ENCODE measurements around the gene GABRB2. TPM values are rescaled to one million over a fixed set of nuclear protein-coding genes. Genes with fewer than 3 reads are reported as not detected.
"Not testable (repeated sequence)": the region's sequence is repeated elsewhere in the genome, so short reads cannot be mapped to it uniquely, and the experiment has no call there.

Gene GABRB2
- not detected in 2 replicates for total RNA-seq (2014; rRNA removed; shearing (Covaris generic))

DNA sequence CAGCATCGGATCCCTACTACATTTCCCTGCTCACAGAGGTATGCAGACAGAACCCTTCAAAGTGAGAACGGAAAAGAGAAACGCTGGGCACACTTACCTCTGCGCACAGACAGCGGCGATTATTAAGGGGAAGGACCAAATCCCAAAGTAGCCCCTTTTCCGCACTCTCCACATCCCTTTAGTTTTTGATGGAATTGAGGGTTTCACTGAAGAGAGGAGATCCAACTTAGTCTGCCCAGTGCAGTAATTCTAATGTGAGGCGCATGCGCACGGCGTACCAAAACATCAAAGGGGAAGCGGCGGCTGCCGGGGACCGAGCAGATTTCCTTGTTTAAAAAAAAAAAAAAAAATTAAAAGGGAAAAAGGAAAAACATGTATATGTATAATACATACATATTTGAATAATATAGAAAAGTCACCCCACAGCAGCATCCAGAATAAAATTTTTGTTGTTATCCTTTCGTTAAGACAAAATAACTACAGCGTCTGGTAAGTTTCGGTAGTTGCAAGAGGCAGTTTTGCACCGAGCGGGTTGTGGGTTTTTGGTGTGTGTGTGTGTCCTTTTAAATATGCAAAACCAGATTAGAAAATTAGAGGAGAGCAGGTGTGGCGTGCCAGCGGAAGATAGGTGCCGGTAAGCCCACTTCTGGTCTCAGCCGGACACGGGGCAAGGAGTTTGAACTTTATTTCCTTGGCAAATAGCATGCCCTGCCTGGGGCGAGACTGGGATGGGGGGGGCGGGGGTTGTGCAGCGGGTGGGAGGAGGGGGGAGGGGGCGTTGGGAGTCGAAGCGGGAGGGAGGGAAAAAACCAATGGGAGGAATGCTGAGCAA, at the start of gene GABRB2:
TSS of gene GABRB2 (minus strand) at position 256 of the 832 bp plus-strand sequence. CDS start at position 174, 82 bp downstream.
- DNase-seq (ENCODE audit: low spot score): no peak

DNA sequence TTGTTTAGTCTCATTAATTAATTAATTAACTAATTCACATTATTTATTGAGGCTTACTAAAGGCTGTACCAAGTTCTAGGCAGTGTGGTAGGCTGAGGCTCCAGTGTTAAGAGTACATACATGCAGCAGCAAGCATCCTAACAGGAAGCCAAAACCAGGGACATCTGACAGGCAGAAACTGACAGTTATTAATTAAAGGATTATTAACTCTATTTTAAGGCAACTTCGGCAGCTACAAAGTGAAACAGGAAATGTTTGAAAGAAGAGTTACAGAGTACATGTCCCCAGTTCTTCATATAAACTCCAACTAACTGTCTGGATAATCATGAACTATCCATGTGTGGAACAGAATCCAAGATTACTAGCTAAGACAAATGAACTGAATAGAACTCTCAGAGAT, 39.3 kb upstream of the GABRB2 start:
- no peak for DNase-seq (ENCODE audit: low spot score)

DNA sequence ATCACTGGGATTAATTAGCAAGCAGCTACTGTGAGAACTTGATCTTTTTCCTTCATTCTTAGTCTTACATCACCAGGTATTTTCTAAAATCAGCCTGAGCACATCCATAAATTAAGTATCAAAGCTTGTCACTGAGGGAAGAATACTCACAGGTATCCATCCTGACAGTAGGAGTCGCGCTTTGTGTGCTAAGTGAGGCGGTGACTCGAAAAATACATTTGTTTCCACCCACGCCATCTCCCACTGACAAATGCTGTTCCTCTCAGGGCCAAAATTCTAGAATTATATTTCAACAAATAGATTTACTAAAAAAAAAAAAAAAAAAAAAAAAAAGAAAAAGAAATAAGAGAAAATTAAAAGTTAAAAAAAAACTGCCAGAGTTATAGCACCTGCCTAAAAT, 34.1 kb upstream of the GABRB2 start:
- no peak for DNase-seq (ENCODE audit: low spot score)

DNA sequence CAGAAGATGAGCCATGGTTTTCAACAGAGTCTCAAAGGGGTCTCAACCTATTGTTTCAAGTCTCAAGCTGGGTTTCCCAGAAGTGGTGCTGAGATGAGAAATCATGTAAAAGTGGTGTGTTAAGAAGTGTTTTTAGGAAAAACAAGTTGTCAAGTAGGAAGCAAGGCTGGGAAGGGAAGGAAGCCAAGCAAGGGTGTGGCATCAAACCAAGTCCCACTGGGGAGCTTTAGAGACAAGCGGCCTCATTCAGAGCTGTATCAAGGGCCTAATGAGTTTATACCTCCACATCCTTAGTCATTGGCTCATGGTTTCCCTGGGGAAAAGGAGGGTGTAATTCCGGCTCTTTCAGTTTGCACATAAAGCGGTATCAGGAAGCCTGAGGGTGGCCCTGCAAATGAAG, 26.4 kb upstream of the GABRB2 start:
- DNase-seq (ENCODE audit: low spot score): no peak

DNA sequence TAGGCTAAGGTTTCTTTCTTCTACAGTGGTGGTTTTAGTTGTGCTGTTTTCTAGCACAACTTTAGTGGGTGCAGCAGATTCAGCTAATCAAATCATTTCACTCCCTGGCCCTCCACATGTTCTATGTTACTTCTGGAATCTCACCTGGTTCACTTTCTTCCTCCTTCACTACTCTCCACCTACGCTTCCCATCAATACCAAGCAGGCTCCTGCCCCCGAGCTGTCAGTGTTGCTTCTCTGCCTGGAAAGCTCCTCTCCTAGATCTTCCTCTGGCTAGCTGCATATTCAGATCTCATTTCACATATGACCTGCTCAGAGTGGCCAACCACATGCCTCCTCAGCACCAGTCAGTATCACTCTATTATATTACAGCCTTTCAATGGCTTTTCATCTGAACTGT, 19.6 kb upstream of the GABRB2 start:
- no peak for DNase-seq (ENCODE audit: low spot score)

DNA sequence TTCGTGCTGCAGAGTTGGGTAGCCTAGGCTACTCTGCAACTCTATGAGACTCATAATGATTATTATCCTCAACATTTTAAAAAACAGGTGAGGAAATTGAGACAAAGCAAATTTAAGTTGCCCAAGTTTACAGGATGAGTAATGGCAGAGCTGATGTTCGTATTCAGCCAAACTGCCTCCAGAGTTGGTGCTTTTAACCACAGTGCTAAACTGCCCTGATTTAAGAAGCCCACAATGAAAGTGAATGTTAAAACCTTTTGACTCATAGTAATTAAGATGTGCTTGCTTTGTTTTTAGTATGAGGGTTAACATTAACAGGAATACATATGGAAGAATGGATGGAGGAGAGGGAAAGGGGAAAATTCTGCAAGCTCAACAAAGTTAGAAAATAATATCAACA, 15.9 kb upstream of the GABRB2 start:
- no peak for DNase-seq (ENCODE audit: low spot score)

DNA sequence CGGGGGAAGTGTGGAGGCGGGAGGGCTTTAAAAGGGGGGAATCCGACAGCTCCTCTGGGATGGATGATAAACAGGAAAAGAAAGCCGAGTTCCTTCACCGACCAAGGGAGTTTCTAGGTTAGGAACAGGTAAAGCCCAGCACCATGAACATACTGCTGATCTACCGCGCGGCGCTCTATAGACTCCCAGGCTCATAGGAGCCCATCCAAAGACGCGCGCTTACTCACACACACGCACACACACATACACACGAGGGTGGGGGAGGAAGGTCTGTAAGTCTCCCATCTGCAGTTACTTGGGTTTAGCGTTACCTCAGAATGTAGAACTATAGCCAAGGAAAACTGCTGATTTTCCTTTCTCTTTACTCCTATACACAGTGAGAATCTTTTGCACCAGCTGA, 2.6 kb upstream of the GABRB2 start:
- DNase-seq (ENCODE audit: low spot score): no peak

DNA sequence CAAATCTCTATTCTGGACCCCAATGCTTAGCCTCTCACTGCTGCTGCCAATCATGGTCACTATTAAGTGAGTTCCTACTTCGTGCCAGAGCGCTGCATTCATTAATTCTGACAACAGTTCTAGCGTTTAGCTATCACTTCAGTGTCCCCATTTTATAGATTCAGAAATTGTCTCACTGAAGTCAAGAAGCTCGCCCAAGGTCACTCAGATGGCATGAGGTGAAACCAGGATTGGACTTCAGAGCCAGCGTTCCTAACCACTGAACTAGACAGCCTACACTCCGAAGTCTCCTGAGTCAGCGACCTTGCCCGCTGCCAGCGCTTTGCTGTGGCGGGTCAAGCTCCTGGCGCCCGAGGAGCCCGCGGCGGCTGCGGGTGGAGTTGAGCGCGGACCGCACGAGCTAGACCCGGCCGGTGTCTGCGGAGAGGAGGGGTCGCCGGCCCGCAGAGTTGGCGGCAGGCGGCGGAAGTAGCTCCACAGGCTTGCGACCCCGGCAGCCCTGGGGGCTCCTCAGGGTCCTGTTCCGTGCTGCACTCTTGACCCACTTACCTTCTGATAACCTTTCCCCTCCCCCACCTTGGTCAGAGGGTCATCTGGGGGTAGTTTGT, 2.1 kb upstream of the GABRB2 start:
- DNase-seq (ENCODE audit: low spot score): no peak

DNA sequence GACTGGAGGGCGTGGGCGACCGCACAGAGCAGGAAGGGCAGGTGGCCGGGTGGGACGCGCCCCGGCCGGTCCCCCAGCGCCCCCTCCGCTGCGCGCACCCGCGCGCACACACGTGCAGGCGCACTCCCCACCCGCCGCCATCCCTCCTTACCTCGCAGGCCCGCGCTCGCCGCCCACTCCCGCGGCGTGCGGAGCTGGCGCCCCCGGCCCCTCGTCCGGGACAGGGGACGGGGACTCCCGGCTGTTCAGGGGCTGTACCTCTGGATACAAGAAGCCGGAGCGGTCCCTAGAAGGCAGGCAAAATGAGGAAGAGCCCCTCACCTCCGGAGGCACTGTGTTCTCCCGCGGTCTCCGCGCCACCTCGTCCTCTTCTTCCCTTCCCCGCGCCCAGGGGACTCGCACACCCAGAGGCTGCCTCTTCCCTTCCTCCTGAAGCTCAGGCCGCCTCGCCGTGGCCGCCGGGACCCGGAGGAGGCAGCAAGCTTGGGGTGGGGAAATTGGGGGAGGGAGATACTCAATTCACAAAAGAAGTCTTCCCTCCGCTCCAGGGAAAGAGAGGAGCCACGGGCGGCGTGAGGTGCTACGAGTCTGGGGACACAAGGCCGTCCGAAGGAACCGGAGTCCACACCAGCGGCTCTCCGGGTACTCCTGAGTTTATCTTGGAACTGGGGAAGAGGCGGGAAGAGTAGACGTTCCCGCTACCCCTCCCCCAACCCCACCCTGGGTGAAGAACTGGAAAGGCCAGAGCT, 1.4 kb upstream of the GABRB2 start:
- DNase-seq (ENCODE audit: low spot score): no peak

DNA sequence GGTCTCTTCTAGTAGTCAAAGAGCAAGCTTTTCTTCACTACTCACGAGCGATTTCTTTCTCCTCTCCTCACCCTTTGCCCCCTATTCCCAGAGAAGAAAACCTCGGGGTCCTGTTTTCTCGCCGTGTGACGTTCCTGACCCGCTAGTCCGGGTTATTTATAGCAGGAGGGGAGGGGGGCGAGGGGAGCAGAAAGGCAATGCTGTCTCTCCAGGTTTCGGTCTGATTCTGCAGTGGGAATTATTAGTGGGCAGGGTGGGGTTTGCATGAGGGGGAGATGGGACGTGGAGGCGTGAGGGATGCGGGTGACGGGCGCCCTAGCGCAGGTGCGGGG, 847 bp upstream of the GABRB2 start:
- no peak for DNase-seq (ENCODE audit: low spot score)

DNA sequence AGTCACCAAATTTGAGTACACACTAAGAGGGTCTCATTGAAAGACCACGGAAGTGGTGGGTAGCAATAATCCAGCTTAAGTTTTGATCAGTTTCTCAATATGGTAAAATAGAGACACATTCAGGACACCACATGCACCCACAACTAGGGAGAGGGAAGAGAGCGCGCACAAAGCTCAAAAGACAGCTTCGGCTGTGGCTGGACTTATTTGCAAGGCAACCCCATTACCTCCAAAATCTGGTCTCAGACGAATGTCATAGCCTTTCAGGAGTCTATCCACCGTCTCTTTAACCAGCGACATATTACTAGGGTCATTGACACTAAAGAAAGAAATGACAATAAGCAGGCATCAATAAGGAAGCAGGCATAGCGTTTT, 443 bp downstream of the GABRB2 start:
- no peak for DNase-seq (ENCODE audit: low spot score)

DNA sequence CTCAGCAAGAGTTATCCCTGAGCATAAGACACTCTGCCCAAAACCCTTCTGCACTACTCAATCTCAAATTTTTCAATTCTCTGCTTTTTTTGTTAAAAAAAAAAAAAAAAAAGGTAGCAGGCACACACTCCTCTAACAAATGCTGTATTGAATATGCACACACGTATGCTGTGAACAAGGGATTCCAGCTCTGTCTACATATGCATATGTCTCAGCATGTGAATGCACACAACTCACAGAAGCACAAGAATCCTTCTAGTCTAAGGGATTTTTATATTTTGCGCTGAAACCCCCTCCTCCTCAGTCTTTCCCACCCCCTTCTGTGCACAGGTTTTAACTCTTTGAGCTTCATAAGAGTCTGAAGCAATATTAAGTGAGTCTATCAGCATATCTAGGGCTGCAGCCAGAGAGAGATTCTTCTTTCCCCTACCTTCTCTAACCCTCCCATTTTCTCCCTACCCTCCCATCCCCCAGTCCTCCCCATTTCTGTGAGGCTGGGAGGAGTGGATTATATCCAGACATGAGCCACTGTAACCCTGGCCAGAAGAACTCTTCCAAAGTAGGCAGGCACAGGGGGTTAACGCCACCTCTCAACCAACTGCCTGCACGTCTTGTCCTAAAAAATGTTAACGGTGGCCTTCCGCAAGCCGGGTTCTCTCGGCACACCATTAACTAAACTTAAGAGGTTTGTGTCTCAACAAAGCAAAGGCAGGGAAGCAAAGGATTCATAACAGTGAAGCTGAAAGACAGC, 1.0 kb downstream of the GABRB2 start:
- no peak for DNase-seq (ENCODE audit: low spot score)

DNA sequence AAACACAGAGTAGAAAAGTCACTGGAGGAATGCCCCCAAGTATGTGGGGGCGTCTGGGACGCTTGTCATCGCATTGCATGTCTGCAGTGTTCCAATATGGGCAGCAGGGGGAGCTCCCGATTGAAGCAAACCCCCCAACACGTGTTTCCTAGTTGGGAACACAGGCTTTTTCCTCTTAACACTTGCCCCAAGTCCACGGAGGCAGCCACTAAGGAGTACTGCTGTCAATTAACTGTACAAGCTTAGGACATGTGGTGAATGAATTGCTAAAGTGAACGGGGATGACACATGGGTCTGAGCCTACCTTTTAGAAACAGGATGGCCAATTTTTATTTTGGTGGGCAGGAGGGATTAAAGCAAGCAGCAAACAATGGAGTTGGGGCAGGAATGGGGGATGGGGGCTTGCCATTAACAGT, 2.2 kb downstream of the GABRB2 start:
- peak; percentile 53 for DNase-seq (ENCODE audit: low spot score)

DNA sequence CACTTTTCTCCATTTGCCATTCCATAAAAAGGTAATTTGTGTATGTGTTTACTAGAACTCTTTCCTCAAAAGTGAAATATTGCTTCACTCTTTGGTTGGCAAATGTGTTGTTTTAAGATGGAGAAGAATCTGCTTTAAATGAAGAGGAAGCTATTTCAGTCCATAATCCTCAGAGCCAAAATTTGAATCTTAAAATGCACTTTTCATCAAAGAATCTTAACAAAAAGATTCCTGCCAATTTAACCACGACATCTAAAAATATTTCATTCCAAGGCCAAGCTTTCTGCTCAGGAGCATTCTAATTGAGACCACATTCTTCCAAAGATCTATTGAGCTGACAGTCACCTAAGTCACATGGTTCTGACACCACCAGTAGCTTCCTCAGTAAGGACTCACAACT, 7.5 kb downstream of the GABRB2 start:
- DNase-seq (ENCODE audit: low spot score): no peak

DNA sequence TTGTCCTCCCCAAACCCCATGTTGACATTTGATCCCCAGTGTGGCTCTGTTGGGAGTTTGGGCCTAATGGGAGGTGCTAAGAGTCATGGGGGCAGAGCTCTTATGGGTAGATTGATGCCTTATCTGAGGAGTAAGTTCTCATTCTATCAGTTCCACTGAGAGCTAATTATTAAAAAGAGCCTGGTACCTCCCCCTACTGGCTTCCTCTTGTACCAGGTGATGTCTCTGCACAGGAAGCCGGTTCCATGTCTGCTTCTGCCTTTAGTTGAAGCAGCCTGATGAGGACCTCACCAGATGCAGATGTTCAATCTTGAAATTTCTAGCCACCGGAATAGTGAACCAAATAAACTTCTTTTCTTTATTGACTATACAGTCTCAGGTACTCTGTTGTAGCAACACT, 10.8 kb downstream of the GABRB2 start:
- DNase-seq (ENCODE audit: low spot score): peak; percentile 29

DNA sequence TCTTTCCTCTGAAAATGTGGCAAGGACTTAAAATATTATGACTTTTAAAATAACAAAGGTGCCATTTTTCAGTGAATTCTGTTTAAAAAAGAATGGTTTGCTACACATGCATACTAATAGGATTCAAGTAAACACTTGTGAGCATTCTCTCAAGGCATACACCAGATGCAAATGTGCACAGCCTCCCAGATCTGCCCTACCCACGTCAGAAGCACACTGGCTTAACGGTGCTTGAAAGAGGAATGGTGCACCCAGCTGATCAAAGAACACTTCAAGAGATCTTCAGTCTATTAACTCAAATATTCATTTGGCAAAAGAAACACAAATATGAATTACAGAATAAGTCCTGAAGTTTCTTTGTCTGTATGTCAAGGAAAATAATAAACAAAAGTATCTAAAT, 15.8 kb downstream of the GABRB2 start:
- no peak for DNase-seq (ENCODE audit: low spot score)

DNA sequence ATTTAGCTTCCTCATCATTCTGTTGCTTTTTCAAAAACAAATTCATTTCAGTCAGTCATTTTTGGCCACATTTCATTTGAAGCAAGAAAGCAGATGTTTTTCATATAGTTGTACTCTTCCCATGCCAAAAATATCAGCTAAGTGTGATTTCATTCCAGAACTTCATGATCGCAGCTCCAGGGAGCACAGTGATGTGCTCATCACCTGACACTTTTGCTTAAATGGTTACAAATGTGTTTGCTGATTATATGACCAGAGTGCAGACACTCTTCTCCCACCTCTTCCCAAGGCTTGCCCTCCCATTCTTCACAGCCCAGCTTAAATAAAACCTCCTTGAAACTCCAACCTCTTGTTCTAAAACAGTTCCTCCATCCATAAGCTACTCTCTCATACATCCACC, 32.6 kb downstream of the GABRB2 start:
- no peak for DNase-seq (ENCODE audit: low spot score)

DNA sequence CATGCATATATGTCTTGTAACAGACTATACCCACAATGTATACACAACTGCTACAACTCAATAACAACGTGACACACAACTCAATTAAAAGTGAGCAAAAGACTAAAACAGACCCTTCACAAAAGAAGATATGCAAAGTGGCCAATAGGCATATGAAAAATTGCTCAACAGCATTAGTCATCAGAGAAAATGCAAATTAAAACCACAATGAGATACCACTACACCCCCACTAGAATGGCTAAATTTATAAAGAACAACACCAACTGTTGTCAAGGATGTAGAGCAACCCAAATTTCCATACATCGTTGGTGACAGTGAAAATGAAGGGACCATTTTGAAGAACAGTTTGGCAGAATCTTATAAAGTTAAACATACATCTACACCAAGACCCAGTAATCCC, 38.9 kb downstream of the GABRB2 start:
- DNase-seq (ENCODE audit: low spot score): no peak

DNA sequence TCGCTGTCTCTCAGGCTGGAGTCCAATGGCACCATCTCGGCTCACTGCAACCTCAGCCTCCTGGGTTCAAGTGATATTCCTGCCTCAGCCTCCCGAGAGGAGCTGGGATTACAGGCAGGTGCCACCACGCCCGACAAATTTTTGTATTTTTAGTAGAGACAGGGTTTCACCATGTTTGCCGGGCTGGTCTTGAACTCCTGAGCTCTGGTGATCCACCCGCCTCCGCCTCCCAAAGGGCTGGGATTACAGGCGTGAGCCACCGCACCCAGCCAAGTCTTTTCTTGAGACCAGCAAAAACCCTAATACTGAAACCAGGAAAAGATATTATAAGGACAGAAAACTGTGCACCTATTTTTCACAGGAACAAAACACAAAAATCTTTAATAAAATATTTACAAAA, 41.4 kb downstream of the GABRB2 start:
- not testable (repeated sequence) for DNase-seq (ENCODE audit: low spot score)

DNA sequence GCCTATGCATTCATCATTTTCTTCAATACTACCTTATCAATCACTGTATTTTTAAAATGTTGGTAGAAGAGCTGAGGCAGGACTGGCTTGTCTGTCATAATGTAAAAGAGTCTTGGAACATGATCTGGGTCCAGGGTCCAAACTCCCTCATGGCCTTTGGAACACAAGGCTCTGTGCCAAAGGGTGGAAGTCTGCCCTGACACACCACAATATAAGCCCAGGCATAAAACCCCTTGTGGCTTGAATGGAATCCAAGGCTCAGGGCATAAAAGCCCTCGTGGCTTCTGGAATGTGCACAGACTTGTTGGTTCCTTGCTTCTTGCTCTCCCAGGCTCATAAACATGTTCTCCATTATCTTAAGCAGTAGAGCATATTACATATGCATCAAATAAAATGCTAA, 48.0 kb downstream of the GABRB2 start:
- DNase-seq (ENCODE audit: low spot score): no peak

DNA sequence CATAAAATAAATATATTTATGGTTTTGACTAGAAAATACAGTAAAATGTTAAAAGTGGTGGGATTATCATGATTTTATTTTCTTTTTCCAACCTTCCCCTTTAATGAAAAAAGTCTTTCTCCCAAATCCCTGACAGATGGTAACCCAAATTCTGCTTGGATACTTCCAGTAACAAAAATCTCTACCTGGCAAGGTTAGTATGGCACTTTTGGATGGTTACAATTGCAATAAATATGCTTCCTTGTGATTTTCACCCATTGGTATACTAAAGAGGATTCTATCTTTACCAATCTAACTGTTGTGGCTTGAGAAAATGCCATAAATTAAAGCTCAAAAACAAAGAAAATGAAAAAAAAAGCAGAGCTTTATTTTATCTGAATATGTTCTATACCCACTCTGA, 62.8 kb downstream of the GABRB2 start:
- DNase-seq (ENCODE audit: low spot score): no peak

DNA sequence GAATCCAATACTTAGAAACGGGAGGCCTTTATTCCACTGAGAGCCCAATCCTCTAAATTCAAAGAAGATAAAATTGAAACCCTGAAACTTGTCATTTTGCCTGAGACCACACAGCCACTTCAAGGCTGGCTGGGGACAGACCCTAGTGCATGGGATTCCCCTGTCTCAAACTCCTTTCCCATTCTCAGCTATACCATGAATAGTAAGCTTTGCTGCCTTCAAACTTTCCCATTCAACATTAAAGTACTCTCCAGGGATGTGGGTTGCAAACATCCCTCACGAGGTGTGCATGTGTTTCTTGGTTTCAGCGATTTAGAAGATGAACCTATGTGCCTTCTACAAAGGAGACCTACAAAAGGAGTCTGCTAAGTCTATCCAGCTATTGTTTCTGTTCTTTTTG, 64.6 kb downstream of the GABRB2 start:
- DNase-seq (ENCODE audit: low spot score): no peak

Data from HT-29 (cell line).